OCI-LY7 (cell line): ENCODE results near the gene SH3BGRL3. TPM values are rescaled to one million over a fixed set of nuclear protein-coding genes. Genes with fewer than 3 reads are reported as not detected.
A peak's percentile ranks its signal among the peaks of the same experiment; 100 is the strongest.

ENCODE experiments used
- BruUV-seq: library from RNA; stranded (reverse); fragments of 400-500 nt; replicated peaks from 2 replicates; lab custom pipeline; 2021; lab: Mats Ljungman, UMichigan
- CTCF ChIA-PET: fragments of 300-600 bp; sonication (Branson Sonifier 250); formaldehyde crosslinking; loops from one replicate; lab custom pipeline; 2022; ENCODE audit warnings: antibody characterized with exemption; ENCODE audit not compliant: unreplicated experiment; lab: Charles Lee
- POLR2A ChIA-PET: fragments of 300-600 bp; sonication (Branson Sonifier 250); formaldehyde crosslinking; loops from one replicate; lab custom pipeline; 2022; ENCODE audit warnings: antibody characterized with exemption; lab: Charles Lee
- DNase-seq: peaks from one replicate; pipeline ENCODE4 v3.0.0-alpha.2; 2015; ENCODE audit warnings: low spot score
- H2AFZ ChIP-seq: fragments of 200-600 bp; sonication (generic), shearing (Covaris generic); 2 replicates; pipeline ENCODE4 v1.6.1; 2014; ENCODE audit warnings: mild to moderate bottlenecking, antibody characterized with exemption, low read length, moderate library complexity
- H3K27ac ChIP-seq: fragments of 200-600 bp; sonication (generic); 2 replicates; pipeline ENCODE4 v1.5.1; 2014; ENCODE audit warnings: mixed run types, low read depth, mild to moderate bottlenecking, moderate library complexity, low read length, inconsistent platforms; ENCODE audit not compliant: poor library complexity, severe bottlenecking
- H3K36me3 ChIP-seq: fragments of 200-600 bp; sonication (generic); 2 replicates; pipeline ENCODE4 v1.6.1; 2014; ENCODE audit warnings: mild to moderate bottlenecking, antibody characterized with exemption, low read length, moderate library complexity, mixed read lengths; ENCODE audit not compliant: insufficient read depth
- H3K4me1 ChIP-seq: fragments of 200-600 bp; sonication (generic); 2 replicates; pipeline ENCODE4 v1.5.1; 2014; ENCODE audit warnings: mild to moderate bottlenecking, low read length; ENCODE audit not compliant: insufficient read depth, poor library complexity, severe bottlenecking
- H3K4me2 ChIP-seq: fragments of 200-600 bp; sonication (generic); 2 replicates; pipeline ENCODE4 v1.6.1; 2014; ENCODE audit warnings: mild to moderate bottlenecking, low read length
- H3K4me3 ChIP-seq: fragments of 200-600 bp; sonication (generic); 2 replicates; pipeline ENCODE4 v1.5.1; 2014; ENCODE audit warnings: mild to moderate bottlenecking, low read depth, low read length; ENCODE audit not compliant: poor library complexity, severe bottlenecking
- H3K79me2 ChIP-seq: fragments of 200-600 bp; sonication (generic); 2 replicates; pipeline ENCODE4 v1.6.1; 2016; ENCODE audit warnings: low read depth, mild to moderate bottlenecking, low read length, moderate library complexity, mixed read lengths; ENCODE audit not compliant: insufficient read depth
- H3K9me2 ChIP-seq: fragments of 200-600 bp; sonication (generic); 2 replicates; pipeline ENCODE4 v1.6.1; 2016; ENCODE audit warnings: mild to moderate bottlenecking, low read length, mixed read lengths; ENCODE audit not compliant: insufficient read depth
- H3K9me3 ChIP-seq: fragments of 200-600 bp; sonication (generic); 2 replicates; pipeline ENCODE4 v1.6.1; 2014; ENCODE audit warnings: mild to moderate bottlenecking, mixed run types, low read length, mixed read lengths
- H4K20me1 ChIP-seq: fragments of 200-600 bp; sonication (generic); 2 replicates; pipeline ENCODE4 v1.6.1; 2014; ENCODE audit warnings: mild to moderate bottlenecking, antibody characterized with exemption, low read length, moderate library complexity, mixed read lengths; ENCODE audit not compliant: insufficient read depth
- CTCF ChIP-seq: fragments of 200-600 bp; sonication (generic); conservative IDR thresholded peaks from 2 replicates; pipeline ENCODE4 v1.5.1; 2014; ENCODE audit warnings: mild to moderate bottlenecking, antibody characterized with exemption, low read length, moderate library complexity, mixed read lengths
- EZH2phosphoT487 ChIP-seq: fragments of 200-600 bp; sonication (generic); IDR thresholded peaks from 2 replicates; pipeline ENCODE4 v1.6.1; 2018; ENCODE audit warnings: low read depth, borderline replicate concordance, mild to moderate bottlenecking, mixed run types, antibody characterized with exemption, low read length, moderate library complexity, mixed read lengths
- intact Hi-C: fragments of 100-400 bp; cut with micrococcal nuclease; formaldehyde crosslinking; loops from one replicate; pipeline ENCODE4 v1.10.0; 2022; ENCODE audit not compliant: unreplicated experiment
- total RNA-seq, 2 experiments: library from RNA; depleted of rRNA in 1 of 2; stranded (reverse); fragments of >200 nt in 1 of 2; shearing (Covaris generic) in 1 of 2; gene quantifications; 2 replicates each; pipeline ENCODE4 v1.2.3, GENCODE V29; 2014 to 2022

The SH3BGRL3 gene
- total RNA-seq, 2 experiments from 2014 or later: 25.3 to 60.9 TPM

- Histone ChIP-seq H3K27ac (peak overlapping the region; percentile 91), H3K4me2 (peak overlapping the region; percentile 95), H3K4me3 (peak overlapping the region; percentile 93), H3K4me1 (peaks cover 71% of the 10 kb centered on the region), H2AFZ (no peak overlapping the region; the same call in 1 of the 2 replicates), H3K9me3 (no peaks in the 10 kb centered on the region), H3K36me3 (peaks cover 19% of the 10 kb centered on the region), H3K9me2 (no peaks in the 10 kb centered on the region), H4K20me1 (no peaks in the 10 kb centered on the region), H3K79me2 (peaks cover 35% of the 10 kb centered on the region)
- TF ChIP-seq EZH2phosphoT487: no peak
- TF ChIP-seq CTCF: no peak
- intact Hi-C loops: loop anchor here (1.0 to 10.0 kb wide), 3 partner anchors 9 to 229 kb away; no protein-coding TSS in a partner anchor
- BruUV-seq: no TSS peak
- ChIA-PET CTCF (interaction anchor here (0.9 to 3.2 kb wide), 4 partner anchors 9 to 30 kb away, joined by 3 to 30 read pairs (median 10); no protein-coding TSS in a partner anchor), POLR2A (interaction anchor here (0.6 to 11.7 kb wide), 5 partner anchors 8 to 40 kb away, joined by 3 to 273 read pairs (median 13); partner anchors contain the start of gene UBXN11)
- DNase-seq: peak; percentile 57
Measured at GRCh38 chr1:26315874-26316850, 36.3 kb downstream of the SH3BGRL3 start.

- H3K4me1 ChIP-seq: peaks cover 77% of the 10 kb centered on the region
- no peak for TF ChIP-seq EZH2phosphoT487
- TF ChIP-seq CTCF: no peak
- H3K27ac ChIP-seq: peak overlapping the region; percentile 91
- intact Hi-C loops: loop anchor here (10.0 kb wide), 1 partner anchor 228 kb away; no protein-coding TSS in a partner anchor
- H4K20me1 ChIP-seq: no peaks in the 10 kb centered on the region
- no peaks in the 10 kb centered on the region for H3K9me2 ChIP-seq
- H3K36me3 ChIP-seq: peaks cover 29% of the 10 kb centered on the region
- BruUV-seq: no TSS peak
- peaks cover 35% of the 10 kb centered on the region for H3K79me2 ChIP-seq
- H2AFZ ChIP-seq: no peak overlapping the region
- H3K4me3 ChIP-seq: peak overlapping the region; percentile 93
- no peak for DNase-seq
- POLR2A ChIA-PET: interaction anchor here (0.6 to 11.7 kb wide), 4 partner anchors 9 to 41 kb away, joined by 3 to 273 read pairs (median 38); partner anchors contain the start of gene UBXN11
- peak overlapping the region; percentile 95 for H3K4me2 ChIP-seq
- CTCF ChIA-PET: interaction anchor here (1.0 to 3.2 kb wide), 3 partner anchors 25 to 30 kb away, joined by 3 to 30 read pairs (median 3); no protein-coding TSS in a partner anchor
- no peaks in the 10 kb centered on the region for H3K9me3 ChIP-seq
Measured at GRCh38 chr1:26317146-26317545, 37.3 kb downstream of the SH3BGRL3 start.
